Measurements from ENCODE around the gene POC1A. TPM values are rescaled to one million over a fixed set of nuclear protein-coding genes. Genes with fewer than 3 reads are reported as not detected.

Gene POC1A
- polyA plus RNA-seq, 1 of the 3 experiments (the other 2 are of a cell fraction) = 11.7 TPM

DNA sequence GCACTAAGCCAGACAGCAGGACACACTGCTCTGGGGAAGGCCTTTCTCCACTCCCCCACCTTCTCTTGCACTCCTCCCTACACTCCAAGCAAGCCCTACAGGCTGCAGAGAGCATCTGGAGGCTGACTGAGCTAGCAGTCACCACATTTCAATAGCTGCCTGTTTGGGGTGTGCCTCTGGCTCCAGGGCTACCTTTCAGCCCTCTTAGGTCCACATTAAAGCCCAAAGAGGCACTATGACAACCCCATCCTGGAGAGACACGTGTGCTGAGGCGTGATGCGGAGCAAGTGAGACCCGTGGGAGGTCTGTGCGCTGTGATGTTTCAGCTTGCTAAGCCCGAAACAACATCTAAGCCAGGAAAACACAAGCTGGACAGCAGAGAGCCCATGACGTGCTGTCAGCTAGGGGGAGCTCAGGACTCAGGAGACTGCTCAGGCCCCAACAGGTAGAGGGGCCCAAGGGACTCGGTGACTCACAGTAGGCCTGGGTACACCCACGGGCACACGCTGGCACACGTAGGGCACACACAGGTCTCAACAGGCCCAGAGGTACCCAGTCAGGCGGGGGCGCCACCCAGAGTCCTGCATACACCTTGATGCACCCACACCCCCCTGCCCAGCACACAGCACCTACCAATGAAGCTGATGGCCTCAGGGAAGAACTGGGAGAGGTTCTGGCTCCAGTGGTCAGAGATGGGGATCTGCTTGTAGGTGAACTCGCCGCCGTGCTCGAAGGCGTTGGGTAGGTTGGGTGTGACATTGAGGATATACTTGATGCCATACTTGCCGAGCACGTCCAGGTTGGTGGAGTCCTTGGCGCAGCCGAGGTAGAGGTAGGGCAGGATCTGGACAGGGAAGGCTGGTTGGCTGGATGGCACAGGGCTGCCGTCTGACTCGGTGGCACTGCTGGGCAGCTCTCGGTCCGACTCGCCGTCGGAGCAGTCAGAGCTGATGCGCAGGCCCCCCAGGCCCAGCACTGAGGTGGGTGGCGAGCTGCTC is 100.6 kb downstream of the POC1A start:
- H3K4me3 ChIP-seq (ENCODE audit: low read depth in 2 of 2, low read length in 1 of 2) = peak overlapping the region; percentile 94 to 100
- peaks cover 79% of the 10 kb centered on the region for H3K79me2 ChIP-seq (ENCODE audit: insufficient read depth)
- DNase-seq = no peak
- H2AFZ ChIP-seq (ENCODE audit: low read depth) = no peak overlapping the region
- peaks cover 30% of the 10 kb centered on the region for H3F3A ChIP-seq (replicated peaks; ENCODE audit: insufficient read depth)
- no peaks in the 10 kb centered on the region for H3K9me2 ChIP-seq
- H3K9ac ChIP-seq = peak overlapping the region; percentile 95; the same call in 1 of the 2 replicates
- H3K9me3 ChIP-seq = no peaks in the 10 kb centered on the region
- no peaks in the 10 kb centered on the region for H3K27me3 ChIP-seq (ENCODE audit: insufficient read depth)
- H3K4me2 ChIP-seq = peak overlapping the region; percentile 91
- POLR2A ChIA-PET = interaction anchor here (0.5 to 6.5 kb wide), 15 partner anchors 13 to 115 kb away, joined by 3 to 86 read pairs (median 4); no protein-coding TSS in a partner anchor
- WGBS (ENCODE audit: low lambda C conversion rate) = 88% methylated on average over 16 of the region's 31 CpGs
- CTCF ChIA-PET = interaction anchor here (0.6 to 29.9 kb wide), 27 partner anchors 10 to 92 kb away, joined by 3 to 983 read pairs (median 6); partner anchors contain the start of genes ABHD14B and RPL29
- H3K27ac ChIP-seq (ENCODE audit: low read depth in 2 of 2, low read length in 1 of 2) = peak overlapping the region; percentile 88 to 93
- H4K20me1 ChIP-seq (ENCODE audit: insufficient read depth) = no peaks in the 10 kb centered on the region
- peaks cover 17 to 74% of the 10 kb centered on the region in 2 experiments for H3K4me1 ChIP-seq (ENCODE audit: control insufficient read depth in 1 of 2, insufficient read depth in 2 of 2, low read depth in 1 of 2, low read length in 1 of 2)
- H3K36me3 ChIP-seq (replicated peaks in 1 of 2; ENCODE audit: control insufficient read depth in 1 of 2, insufficient read depth in 2 of 2, low read length in 1 of 2) = peaks cover 26 to 49% of the 10 kb centered on the region in 2 experiments
- TF ChIP-seq CHD2 (IDR thresholded peaks at IDR 0.05; ENCODE audit: low read length, partially characterized antibody) (no peak), NRF1 (IDR thresholded peaks at IDR 0.05; ENCODE audit: low read depth, low read length) (no peak), RAD21 (IDR thresholded peaks at IDR 0.05; ENCODE audit: low read length) (peak; percentile 55), TAF1 (IDR thresholded peaks at IDR 0.05; ENCODE audit: borderline replicate concordance, low read depth, low read length) (no peak), SMC3 (IDR thresholded peaks at IDR 0.05; ENCODE audit: low read depth, low read length) (peak; percentile 31; the same call in 1 of the 2 replicates), MXI1 (IDR thresholded peaks at IDR 0.05; ENCODE audit: low read depth, low read length) (no peak), TCF12 (IDR thresholded peaks at IDR 0.05) (no peak), NFIC (IDR thresholded peaks at IDR 0.05; ENCODE audit: borderline replicate concordance) (no peak), EP300 (IDR thresholded peaks at IDR 0.05; ENCODE audit: borderline replicate concordance in 1 of 2, low read depth in 1 of 2, low read length in 1 of 2) (no peak), EZH2phosphoT487 (IDR thresholded peaks at IDR 0.05; ENCODE audit: borderline replicate concordance, low read depth) (no peak), ELF1 (IDR thresholded peaks at IDR 0.05) (no peak), MEF2A (IDR thresholded peaks at IDR 0.05; ENCODE audit: borderline replicate concordance, low read depth) (no peak), FOXJ3 (CRISPR knock-in tag; IDR thresholded peaks at IDR 0.05) (no peak), FOXM1 (IDR thresholded peaks at IDR 0.05; ENCODE audit: low read depth) (no peak), FOSL2 (IDR thresholded peaks at IDR 0.05; ENCODE audit: borderline replicate concordance, low read depth) (no peak), RFX5 (IDR thresholded peaks at IDR 0.05; ENCODE audit: low read length) (no peak)
- TF ChIP-seq, protein P1, sequence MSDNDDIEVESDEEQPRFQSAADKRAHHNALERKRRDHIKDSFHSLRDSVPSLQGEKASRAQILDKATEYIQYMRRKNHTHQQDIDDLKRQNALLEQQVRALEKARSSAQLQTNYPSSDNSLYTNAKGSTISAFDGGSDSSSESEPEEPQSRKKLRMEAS (IDR thresholded peaks at IDR 0.05; ENCODE audit: low read depth) = no peak
- TF ChIP-seq, protein P2, sequence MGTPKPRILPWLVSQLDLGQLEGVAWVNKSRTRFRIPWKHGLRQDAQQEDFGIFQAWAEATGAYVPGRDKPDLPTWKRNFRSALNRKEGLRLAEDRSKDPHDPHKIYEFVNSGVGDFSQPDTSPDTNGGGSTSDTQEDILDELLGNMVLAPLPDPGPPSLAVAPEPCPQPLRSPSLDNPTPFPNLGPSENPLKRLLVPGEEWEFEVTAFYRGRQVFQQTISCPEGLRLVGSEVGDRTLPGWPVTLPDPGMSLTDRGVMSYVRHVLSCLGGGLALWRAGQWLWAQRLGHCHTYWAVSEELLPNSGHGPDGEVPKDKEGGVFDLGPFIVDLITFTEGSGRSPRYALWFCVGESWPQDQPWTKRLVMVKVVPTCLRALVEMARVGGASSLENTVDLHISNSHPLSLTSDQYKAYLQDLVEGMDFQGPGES (IDR thresholded peaks at IDR 0.05; ENCODE audit: low read depth, low read length) = no peak
- TF ChIP-seq, protein P3, sequence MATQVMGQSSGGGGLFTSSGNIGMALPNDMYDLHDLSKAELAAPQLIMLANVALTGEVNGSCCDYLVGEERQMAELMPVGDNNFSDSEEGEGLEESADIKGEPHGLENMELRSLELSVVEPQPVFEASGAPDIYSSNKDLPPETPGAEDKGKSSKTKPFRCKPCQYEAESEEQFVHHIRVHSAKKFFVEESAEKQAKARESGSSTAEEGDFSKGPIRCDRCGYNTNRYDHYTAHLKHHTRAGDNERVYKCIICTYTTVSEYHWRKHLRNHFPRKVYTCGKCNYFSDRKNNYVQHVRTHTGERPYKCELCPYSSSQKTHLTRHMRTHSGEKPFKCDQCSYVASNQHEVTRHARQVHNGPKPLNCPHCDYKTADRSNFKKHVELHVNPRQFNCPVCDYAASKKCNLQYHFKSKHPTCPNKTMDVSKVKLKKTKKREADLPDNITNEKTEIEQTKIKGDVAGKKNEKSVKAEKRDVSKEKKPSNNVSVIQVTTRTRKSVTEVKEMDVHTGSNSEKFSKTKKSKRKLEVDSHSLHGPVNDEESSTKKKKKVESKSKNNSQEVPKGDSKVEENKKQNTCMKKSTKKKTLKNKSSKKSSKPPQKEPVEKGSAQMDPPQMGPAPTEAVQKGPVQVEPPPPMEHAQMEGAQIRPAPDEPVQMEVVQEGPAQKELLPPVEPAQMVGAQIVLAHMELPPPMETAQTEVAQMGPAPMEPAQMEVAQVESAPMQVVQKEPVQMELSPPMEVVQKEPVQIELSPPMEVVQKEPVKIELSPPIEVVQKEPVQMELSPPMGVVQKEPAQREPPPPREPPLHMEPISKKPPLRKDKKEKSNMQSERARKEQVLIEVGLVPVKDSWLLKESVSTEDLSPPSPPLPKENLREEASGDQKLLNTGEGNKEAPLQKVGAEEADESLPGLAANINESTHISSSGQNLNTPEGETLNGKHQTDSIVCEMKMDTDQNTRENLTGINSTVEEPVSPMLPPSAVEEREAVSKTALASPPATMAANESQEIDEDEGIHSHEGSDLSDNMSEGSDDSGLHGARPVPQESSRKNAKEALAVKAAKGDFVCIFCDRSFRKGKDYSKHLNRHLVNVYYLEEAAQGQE (IDR thresholded peaks at IDR 0.05; ENCODE audit: low read depth, low read length) = peak; percentile 48; the same call in 1 of the 2 replicates
- TF ChIP-seq, protein P4, sequence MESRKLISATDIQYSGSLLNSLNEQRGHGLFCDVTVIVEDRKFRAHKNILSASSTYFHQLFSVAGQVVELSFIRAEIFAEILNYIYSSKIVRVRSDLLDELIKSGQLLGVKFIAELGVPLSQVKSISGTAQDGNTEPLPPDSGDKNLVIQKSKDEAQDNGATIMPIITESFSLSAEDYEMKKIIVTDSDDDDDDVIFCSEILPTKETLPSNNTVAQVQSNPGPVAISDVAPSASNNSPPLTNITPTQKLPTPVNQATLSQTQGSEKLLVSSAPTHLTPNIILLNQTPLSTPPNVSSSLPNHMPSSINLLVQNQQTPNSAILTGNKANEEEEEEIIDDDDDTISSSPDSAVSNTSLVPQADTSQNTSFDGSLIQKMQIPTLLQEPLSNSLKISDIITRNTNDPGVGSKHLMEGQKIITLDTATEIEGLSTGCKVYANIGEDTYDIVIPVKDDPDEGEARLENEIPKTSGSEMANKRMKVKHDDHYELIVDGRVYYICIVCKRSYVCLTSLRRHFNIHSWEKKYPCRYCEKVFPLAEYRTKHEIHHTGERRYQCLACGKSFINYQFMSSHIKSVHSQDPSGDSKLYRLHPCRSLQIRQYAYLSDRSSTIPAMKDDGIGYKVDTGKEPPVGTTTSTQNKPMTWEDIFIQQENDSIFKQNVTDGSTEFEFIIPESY (IDR thresholded peaks at IDR 0.05; ENCODE audit: borderline replicate concordance, low read depth) = no peak
- TF ChIP-seq, protein P5, sequence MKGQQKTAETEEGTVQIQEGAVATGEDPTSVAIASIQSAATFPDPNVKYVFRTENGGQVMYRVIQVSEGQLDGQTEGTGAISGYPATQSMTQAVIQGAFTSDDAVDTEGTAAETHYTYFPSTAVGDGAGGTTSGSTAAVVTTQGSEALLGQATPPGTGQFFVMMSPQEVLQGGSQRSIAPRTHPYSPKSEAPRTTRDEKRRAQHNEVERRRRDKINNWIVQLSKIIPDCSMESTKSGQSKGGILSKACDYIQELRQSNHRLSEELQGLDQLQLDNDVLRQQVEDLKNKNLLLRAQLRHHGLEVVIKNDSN (IDR thresholded peaks at IDR 0.05; ENCODE audit: borderline replicate concordance, low read depth) = no peak
- TF ChIP-seq, protein P6, sequence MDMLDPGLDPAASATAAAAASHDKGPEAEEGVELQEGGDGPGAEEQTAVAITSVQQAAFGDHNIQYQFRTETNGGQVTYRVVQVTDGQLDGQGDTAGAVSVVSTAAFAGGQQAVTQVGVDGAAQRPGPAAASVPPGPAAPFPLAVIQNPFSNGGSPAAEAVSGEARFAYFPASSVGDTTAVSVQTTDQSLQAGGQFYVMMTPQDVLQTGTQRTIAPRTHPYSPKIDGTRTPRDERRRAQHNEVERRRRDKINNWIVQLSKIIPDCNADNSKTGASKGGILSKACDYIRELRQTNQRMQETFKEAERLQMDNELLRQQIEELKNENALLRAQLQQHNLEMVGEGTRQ (IDR thresholded peaks at IDR 0.05; ENCODE audit: borderline replicate concordance, low read depth, low read length) = no peak
